ENCODE data around the gene FAM241A. TPM values are rescaled to one million over a fixed set of nuclear protein-coding genes. Genes with fewer than 3 reads are reported as not detected.

Gene FAM241A
- total and polyA plus RNA-seq, 2 of the 13 experiments (the other 11 are each of a cell fraction or from before 2014, with no cell fraction given), result 0.61 to 0.69 TPM

DNA sequence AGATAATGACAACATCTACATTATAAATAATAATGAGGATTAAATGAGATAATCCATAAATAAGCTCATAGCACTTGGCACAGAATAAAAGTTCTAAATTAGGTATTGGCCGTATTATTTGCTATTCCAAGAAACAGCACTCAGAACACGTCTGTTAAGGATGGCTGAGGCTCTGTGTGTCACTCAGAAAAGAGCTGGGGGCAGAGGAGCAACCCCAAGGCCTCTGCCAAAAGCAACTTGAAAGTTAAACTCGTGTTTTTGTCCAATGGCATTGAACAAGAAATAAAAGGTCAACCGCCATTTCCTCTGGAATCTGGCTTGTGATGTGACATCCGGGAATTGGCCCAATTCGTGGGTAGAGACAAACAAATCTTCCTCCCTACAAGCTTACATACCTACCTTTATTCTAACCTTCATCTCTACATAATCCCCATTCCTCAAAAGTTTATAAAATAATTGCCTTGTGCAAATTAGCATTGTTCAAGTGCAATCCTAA lies 42.3 kb upstream of the FAM241A start (continued):
- TF ChIP-seq, protein P1, sequence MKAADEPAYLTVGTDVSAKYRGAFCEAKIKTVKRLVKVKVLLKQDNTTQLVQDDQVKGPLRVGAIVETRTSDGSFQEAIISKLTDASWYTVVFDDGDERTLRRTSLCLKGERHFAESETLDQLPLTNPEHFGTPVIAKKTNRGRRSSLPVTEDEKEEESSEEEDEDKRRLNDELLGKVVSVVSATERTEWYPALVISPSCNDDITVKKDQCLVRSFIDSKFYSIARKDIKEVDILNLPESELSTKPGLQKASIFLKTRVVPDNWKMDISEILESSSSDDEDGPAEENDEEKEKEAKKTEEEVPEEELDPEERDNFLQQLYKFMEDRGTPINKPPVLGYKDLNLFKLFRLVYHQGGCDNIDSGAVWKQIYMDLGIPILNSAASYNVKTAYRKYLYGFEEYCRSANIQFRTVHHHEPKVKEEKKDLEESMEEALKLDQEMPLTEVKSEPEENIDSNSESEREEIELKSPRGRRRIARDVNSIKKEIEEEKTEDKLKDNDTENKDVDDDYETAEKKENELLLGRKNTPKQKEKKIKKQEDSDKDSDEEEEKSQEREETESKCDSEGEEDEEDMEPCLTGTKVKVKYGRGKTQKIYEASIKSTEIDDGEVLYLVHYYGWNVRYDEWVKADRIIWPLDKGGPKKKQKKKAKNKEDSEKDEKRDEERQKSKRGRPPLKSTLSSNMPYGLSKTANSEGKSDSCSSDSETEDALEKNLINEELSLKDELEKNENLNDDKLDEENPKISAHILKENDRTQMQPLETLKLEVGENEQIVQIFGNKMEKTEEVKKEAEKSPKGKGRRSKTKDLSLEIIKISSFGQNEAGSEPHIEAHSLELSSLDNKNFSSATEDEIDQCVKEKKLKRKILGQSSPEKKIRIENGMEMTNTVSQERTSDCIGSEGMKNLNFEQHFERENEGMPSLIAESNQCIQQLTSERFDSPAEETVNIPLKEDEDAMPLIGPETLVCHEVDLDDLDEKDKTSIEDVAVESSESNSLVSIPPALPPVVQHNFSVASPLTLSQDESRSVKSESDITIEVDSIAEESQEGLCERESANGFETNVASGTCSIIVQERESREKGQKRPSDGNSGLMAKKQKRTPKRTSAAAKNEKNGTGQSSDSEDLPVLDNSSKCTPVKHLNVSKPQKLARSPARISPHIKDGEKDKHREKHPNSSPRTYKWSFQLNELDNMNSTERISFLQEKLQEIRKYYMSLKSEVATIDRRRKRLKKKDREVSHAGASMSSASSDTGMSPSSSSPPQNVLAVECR (CRISPR knock-in tag; IDR thresholded peaks at IDR 0.05; ENCODE audit: borderline replicate concordance), result no peak
- TF ChIP-seq ZNF674 (CRISPR knock-in tag; IDR thresholded peaks at IDR 0.05; ENCODE audit: low read depth), result no peak

DNA sequence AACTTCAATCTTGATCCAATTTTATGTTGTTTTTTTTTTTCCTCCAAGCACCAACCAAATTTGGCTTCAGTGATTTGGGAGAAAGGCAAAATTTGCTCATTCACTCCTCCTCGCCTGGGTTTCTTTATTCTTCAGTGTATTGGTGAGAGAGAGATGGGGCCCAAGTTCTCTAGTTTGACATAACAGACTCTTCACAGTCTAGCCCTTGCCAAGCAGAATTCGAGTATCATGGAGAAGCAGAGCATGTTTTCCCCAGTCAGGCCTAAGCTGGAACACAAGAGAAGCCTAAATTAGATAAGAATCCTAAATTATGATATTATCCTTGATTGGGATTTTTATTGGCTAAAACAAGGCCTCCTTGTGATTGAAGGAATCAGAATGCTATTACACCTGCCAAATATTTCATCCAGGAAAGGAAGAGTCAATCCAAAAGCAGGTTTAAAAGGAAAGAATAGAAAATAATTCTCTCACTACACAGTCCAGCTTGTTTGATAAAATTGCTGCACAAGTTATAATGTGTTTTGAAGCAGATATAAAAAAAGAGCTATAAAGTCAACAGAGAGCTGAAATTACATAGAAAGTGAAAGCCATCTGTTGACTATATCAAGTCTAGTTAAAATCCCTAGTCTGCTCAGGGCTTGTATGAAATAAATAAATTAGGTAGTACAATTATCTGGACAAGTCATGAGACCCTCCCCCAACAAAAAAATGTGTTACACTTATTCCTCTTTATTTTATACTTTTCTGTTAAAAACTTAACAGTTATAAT lies 39.9 kb upstream of the FAM241A start:
- Histone ChIP-seq H3K9me3 (ENCODE audit: low read length) (no peaks in the 10 kb centered on the region), H3K4me1 (ENCODE audit: insufficient read depth, low read length) (peaks cover 9% of the 10 kb centered on the region; the same call in 1 of the 2 replicates), H3K4me3 (replicated peaks in 1 of 3; ENCODE audit: insufficient read depth in 1 of 3, low read depth in 2 of 3, low read length in 3 of 3) (no peak overlapping the region), H3K79me2 (ENCODE audit: insufficient read depth, low read length) (no peaks in the 10 kb centered on the region), H3K9ac (ENCODE audit: insufficient read depth, low read depth, low read length) (no peak overlapping the region), H4K20me1 (ENCODE audit: insufficient read depth, low read length) (no peaks in the 10 kb centered on the region), H3K4me2 (ENCODE audit: low read depth, low read length) (no peak overlapping the region), H3K36me3 (replicated peaks in 1 of 2; ENCODE audit: control insufficient read depth in 1 of 2, insufficient read depth in 2 of 2, low read length in 2 of 2) (no peaks in the 10 kb centered on the region), H2AFZ (ENCODE audit: low read length) (no peak overlapping the region), H3K27me3 (ENCODE audit: control insufficient read depth in 1 of 2, insufficient read depth in 2 of 2, low read length in 2 of 2) (0 out of 5 replicates have a peak, but pooled peaks cover 0 to 4% of the 10 kb centered on the region in 2 experiments), H3K27ac (ENCODE audit: extremely low read length, insufficient read depth, low read length) (no peak overlapping the region)
- FAIRE-seq, result no peak
- intact Hi-C loops (cut with micrococcal nuclease; ENCODE audit: unreplicated experiment), result no loop called here
- ChIA-PET POLR2A (no interaction called here), CTCF (ENCODE audit: low intra/inter-chr PET ratio, low total read pairs) (no interaction called here)
- BruUV-seq (replicated peaks), result no TSS peak
- 2% methylated on average over 2 of the region's 2 CpGs for WGBS (ENCODE audit: low lambda C conversion rate)
- no peak for DNase-seq (ENCODE audit: low spot score)
- no peak for ATAC-seq
- in situ Hi-C loops (cut with HindIII; ENCODE audit: extremely low pct_ligation_motif_present, low pct_unique_long_range_greater_than_20kb), result no loop called here
- no peak for TF ChIP-seq KDM1A (CRISPR knock-in tag; IDR thresholded peaks at IDR 0.05)
- no peak for TF ChIP-seq ZBTB42 (CRISPR knock-in tag; IDR thresholded peaks at IDR 0.05)
- TF ChIP-seq KDM5B (CRISPR knock-in tag; IDR thresholded peaks at IDR 0.05; ENCODE audit: borderline replicate concordance), result no peak
- no peak for TF ChIP-seq ZNF550 (CRISPR knock-in tag; IDR thresholded peaks at IDR 0.05; ENCODE audit: borderline replicate concordance)
- TF ChIP-seq MAFF (IDR thresholded peaks at IDR 0.05; ENCODE audit: low read depth, low read length), result no peak
- TF ChIP-seq ZNF792 (CRISPR knock-in tag; IDR thresholded peaks at IDR 0.05), result no peak
- TF ChIP-seq ZNF720 (CRISPR knock-in tag; IDR thresholded peaks at IDR 0.05), result no peak
- no peak for TF ChIP-seq ZNF652 (CRISPR knock-in tag; IDR thresholded peaks at IDR 0.05; ENCODE audit: borderline replicate concordance, low read depth)
- TF ChIP-seq, protein P2, sequence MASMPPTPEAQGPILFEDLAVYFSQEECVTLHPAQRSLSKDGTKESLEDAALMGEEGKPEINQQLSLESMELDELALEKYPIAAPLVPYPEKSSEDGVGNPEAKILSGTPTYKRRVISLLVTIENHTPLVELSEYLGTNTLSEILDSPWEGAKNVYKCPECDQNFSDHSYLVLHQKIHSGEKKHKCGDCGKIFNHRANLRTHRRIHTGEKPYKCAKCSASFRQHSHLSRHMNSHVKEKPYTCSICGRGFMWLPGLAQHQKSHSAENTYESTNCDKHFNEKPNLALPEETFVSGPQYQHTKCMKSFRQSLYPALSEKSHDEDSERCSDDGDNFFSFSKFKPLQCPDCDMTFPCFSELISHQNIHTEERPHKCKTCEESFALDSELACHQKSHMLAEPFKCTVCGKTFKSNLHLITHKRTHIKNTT (CRISPR knock-in tag; IDR thresholded peaks at IDR 0.05), result no peak
- no peak for TF ChIP-seq CEBPB (IDR thresholded peaks at IDR 0.05; ENCODE audit: borderline replicate concordance, low read depth, low read length)
- TF ChIP-seq, protein P3, sequence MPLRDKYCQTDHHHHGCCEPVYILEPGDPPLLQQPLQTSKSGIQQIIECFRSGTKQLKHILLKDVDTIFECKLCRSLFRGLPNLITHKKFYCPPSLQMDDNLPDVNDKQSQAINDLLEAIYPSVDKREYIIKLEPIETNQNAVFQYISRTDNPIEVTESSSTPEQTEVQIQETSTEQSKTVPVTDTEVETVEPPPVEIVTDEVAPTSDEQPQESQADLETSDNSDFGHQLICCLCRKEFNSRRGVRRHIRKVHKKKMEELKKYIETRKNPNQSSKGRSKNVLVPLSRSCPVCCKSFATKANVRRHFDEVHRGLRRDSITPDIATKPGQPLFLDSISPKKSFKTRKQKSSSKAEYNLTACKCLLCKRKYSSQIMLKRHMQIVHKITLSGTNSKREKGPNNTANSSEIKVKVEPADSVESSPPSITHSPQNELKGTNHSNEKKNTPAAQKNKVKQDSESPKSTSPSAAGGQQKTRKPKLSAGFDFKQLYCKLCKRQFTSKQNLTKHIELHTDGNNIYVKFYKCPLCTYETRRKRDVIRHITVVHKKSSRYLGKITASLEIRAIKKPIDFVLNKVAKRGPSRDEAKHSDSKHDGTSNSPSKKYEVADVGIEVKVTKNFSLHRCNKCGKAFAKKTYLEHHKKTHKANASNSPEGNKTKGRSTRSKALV (CRISPR knock-in tag; IDR thresholded peaks at IDR 0.05), result no peak
- no peak for TF ChIP-seq BCL6 (CRISPR knock-in tag; IDR thresholded peaks at IDR 0.05)

Data from HepG2 (cell line).